HG02884 (cell line): ENCODE results near the gene GNLY.
"Not testable (repeated sequence)": the region's sequence is repeated elsewhere in the genome, so short reads cannot be mapped to it uniquely, and the experiment has no call there.

Experiments
- ATAC-seq: cut with Tn5 transposase; IDR thresholded peaks from one replicate; pipeline ENCODE4 v1.9.1; 2021; ENCODE audit warnings: mild to moderate bottlenecking, moderate library complexity; ENCODE audit not compliant: unreplicated experiment

Gene GNLY

DNA sequence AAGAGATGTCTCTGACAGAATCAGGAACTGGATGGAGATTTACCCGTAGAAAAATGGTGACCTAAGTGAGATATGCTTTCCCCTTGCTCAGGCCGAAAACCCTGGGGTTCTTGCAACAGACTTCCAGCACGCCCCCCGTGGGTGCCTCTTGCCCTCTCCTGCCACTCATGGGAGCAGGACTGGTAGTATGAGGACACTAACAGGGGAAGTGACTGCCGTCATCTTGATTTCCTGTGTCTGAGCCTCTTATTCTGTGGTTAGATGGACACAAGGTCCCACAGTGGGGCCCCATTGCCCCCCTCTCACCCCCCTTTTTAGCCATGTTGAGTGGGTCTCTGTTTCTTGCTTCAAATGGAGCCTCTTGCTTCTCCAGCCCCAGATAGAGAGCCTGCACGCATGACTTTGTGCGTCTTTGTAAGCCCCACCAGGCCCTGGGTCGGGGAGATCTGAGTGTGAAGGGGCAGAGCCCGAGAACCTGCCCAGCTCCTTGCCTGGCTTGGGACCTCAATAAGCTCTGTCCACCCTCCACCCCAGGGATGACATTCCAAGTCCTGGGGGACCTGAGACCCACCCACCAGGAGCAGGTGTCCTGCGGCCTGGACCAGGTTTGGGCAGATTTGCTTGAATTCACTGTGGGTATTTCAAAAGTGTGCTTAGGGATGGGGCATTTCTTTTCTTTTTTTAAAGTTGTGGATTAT lies 12.6 kb downstream of the GNLY start:
- ATAC-seq = no peak

DNA sequence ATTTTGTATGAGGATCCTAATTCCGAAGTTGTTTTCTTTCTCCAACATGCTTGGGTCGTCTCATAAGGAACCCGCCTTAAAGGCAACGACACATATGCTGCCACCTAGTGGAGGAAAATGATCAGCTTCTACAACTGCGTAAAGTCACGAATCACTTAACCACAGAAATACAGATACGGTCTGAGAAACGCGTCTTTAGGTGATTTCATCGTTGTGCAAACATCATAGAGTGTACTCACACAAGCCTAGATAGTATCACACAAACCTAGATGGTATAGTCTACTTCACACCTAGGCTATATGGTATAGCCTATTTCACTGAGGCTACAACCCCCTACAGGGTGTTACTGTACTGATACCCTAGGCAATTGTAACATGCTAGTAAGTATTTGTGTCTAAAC lies 13.1 kb downstream of the GNLY start:
- ATAC-seq = no peak

GRCh38 chr2:85708641-85709040 lies 14.5 kb downstream of the GNLY start:
- no peak for ATAC-seq

GRCh38 chr2:85709401-85709811 lies 15.2 kb downstream of the GNLY start:
- ATAC-seq = no peak

DNA sequence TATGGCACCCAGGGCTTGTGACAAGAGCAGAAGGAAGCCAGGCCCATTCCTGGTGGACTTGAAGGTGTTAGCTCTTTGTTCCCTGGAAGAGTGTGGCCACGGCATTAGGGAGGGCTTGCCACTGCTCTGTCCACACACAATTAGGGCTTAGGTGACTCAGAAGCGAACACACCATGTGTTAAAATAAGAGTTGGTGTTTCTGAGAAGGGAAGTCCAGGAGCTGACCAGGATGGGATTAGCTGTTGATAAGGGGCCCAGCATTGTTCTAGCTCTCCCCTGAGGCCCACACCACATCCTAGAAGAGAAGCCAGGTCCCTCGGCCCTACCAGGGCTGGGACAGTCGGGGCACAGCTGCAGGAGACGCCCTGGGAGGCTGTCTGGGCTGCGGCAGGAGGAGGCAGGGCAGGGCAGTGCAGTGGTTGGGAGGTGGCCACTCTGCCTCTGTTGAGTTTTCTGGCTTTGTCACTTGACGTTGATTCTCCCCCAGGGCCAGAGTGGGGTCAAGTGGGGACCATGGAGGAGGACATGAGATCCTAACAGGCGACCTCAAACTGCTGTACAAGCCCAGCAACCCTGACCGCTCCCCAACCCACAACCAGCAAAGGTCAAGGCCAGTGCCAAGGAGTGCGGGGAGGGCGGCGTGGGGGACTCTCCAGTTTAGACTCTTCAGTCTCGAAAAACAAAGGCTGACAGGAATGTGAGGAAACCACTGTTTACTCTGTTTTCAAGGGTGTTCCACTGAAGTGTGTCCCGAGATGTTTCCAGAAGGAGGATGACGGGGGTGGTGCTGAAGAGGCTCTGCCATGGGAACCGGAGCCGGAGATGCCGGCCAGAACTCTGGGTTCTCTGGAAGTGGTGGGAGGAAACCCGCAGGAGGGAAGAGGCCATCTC lies 16.8 kb downstream of the GNLY start:
- no peak for ATAC-seq

GRCh38 chr2:85711578-85712060 lies 17.5 kb downstream of the GNLY start:
- ATAC-seq = no peak

GRCh38 chr2:85712336-85712735 lies 18.2 kb downstream of the GNLY start:
- no peak for ATAC-seq

DNA sequence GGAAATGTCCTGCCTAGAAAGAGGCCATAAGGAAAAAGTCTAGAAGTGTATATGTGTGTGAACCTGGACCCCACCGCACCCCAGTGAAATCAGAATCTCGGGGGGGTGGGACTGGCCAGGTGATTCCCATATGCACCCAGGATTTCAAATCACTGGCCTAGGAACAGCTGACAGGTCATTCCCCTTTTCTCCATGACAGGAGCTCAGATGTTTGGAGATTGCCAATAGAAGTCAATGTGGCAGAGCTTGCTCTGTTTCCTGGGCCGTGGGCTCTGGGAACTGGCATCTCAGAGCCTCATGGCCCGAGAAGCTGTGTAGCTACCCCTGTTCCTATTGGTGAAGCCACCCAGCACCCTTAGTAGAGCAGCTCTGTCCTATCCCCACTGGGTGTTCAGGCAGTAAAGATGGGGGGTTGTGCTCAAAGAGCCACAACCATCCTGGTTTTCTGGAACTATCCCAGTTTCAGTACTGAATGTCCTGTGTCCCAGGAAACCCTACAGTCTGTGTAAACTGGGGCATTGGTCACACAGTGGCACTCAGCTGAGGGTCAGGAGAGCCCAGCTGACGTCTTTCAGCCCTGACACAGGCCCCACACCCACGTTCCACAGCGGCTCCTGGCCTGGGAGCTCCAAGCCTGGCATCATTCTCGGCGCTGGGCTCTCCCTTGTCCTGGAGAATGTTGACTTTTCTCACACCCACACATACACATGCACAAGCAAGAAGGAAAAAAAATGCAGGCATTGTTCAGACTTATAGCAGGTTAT lies 18.9 kb downstream of the GNLY start:
- no peak for ATAC-seq

GRCh38 chr2:85713836-85714235 lies 19.7 kb downstream of the GNLY start:
- no peak for ATAC-seq

DNA sequence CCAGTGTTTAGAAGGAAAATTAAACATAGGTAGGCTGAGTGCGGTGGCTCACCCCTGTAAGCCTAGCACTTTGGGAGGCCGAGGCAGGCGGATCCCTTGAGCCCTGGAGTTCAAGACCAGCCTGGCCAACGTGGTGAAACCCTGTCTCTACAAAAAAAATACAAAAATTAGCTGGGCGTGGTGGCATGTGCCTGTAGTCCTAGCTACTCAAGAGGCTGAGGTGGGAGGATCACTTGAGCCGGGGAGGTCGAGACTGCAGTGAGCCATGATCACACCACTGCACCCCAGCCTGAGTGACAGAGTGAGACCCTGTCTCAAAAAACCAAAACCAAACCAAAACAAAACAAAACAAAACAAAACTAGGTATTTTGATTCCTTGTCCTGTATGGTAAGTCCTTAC lies 20.3 kb downstream of the GNLY start:
- not testable (repeated sequence) for ATAC-seq

- ATAC-seq = no peak
These were observed 20.7 kb downstream of the GNLY start for GRCh38 chr2:85714841-85715240.

- no peak for ATAC-seq
These were observed 22.3 kb downstream of the GNLY start for GRCh38 chr2:85716346-85716914.

- no peak for ATAC-seq
These were observed 23.3 kb downstream of the GNLY start for GRCh38 chr2:85717308-85718008.

GRCh38 chr2:85718009-85718391 lies 23.8 kb downstream of the GNLY start:
- no peak for ATAC-seq

GRCh38 chr2:85718885-85719492 lies 24.8 kb downstream of the GNLY start:
- ATAC-seq = no peak

DNA sequence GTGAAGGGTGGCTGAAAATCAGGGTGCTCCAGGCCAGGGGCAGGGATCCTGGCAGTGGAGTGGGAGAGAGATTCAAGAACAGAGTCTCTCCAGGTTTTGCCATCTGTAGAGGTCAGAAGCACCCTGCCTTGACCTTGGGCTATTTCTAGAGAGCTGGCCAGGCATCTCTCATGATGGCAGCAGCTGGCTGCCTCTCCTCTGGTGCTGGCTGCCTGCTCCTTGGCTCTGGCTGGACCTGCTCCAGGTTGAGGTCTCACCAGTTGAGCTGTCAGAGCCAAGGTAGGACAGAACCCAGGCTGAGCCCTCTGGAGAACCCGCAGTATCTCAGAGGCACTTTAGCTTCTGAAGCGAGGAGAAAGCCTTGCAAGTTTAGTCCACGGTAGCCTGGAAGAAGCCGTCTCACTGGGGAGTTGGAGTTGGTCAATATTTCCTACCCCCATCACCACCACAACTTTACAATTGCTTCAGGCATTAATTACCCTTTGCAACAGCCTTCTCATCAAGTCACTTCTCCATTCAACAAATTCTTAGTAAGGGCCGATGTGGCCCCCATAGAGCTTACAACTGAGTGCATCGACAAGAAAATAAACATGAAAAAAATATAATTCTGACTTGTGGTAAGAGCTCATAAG lies 25.6 kb downstream of the GNLY start:
- ATAC-seq = no peak

DNA sequence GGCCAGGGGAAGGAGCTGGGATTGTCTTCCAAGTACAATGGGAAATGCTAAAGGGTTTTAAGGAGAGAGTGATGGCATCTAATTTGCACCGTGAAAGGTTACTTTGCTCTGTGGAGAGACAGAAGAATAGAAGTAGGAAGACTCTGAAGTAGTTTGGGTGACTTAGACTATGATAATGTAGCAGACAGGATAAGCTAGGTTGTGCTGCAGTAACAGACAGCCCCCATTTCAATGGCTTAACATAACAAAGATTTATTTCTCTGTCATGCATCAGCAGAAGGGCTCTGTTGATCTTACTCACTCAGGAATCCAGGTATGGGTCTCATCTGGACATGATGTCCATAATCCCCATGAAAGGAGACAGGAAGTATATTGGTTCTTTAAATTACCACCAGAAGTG lies 26.4 kb downstream of the GNLY start:
- ATAC-seq = no peak

DNA sequence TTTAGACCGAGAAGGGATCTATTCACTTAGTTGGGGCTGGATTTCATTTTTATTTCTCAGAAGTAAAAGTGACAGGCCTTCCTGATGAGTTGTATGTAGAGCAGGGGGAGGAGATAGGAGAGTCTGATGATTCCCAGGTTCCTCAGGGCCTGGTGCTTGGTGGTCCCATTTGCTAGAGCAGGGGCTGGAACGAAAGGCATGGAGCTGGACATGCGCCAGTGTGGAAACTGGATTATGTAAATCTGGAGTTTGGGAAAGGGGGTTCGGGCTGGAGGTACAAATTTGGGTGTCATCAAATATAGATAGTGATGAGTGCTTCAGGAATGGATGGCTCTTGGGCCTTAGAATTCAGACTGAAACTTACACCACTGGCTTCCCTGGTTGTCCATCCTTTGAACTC lies 27.5 kb downstream of the GNLY start:
- ATAC-seq = no peak

GRCh38 chr2:85722519-85722918 lies 28.4 kb downstream of the GNLY start:
- no peak for ATAC-seq
